HG02943 (cell line): Measurements from ENCODE around the gene RGS10.
A peak's percentile ranks its signal among the peaks of the same experiment; 100 is the strongest.

Experiments used
- ATAC-seq: cut with Tn5 transposase; IDR thresholded peaks from one replicate; pipeline ENCODE4 v1.9.1; 2021; ENCODE audit warnings: mild to moderate bottlenecking, low read depth, moderate library complexity; ENCODE audit not compliant: unreplicated experiment

The RGS10 gene

DNA sequence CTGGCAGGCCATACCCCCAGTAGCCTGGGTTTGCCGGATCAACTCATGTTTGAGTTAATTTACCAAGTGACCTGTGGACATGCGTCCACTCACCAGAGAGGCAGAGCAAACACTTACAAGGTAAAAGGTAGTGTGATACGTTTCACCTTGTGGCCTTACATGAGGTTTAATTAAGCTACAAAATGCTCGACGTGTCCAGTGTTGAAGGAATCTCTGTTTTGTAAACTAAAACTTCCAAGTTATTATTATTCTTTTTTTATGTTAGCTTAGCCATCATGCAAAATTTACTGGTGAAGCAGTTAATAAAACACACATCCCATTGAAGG, 42.9 kb downstream of the RGS10 start:
- no peak for ATAC-seq

DNA sequence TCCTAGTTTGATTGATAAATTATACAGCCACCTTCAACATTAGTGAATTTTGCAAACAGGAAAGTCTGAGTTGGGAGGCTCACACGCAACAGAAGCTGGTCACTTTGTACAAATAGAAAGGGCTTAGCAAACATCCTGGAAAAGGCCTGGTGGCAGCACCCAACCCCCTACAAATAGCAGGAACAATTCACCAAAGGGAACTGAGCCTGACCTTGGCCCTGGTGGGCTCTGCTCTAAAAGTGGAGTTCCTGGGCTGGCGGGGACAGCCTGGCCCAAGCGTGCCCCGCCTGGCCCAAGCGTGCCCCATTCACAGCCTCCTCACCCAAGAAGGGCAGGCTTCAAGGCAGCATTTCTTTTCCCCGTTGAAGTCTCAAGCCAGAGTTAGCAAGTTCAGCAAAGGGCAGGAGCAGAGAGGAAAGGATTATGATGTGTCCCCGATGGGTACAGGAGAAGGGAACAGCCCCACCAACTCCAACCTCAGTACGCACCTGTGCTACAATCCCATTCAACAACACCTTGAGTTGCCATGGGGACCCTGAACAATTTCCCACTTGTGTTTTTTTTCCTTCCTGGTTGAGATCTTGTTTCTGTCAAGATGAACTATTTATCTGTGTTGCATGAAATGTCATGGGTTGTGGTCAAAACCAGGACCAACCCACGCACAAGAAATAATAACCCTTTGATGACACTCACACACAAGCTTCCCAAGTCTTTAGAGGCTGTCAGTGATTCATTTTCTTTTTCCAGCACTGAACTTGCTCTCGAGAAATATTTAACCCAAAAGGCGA, 43.4 kb downstream of the RGS10 start:
- ATAC-seq: no peak

- no peak for ATAC-seq
Observed at GRCh38 chr10:119497243-119497642, 45.3 kb downstream of the RGS10 start.

DNA sequence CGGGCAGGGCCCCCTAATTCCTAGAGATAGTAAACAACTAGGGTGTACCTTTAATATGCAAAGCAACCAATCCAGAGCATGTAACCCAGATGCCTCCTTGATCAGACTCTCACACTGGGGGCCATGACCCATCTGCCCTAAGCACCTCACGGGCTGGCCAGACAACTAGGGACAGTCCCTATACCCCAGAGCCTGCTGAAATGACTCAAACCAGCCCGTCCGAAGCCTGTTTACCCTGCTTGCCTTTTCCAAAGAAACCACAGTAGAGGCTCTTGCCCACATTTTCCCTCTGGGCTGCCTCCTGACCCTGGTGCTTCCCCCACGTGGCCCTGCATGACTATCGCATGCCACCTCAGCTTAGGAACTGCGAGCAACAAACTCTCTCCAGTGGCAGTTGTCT, 46.2 kb downstream of the RGS10 start:
- no peak for ATAC-seq

DNA sequence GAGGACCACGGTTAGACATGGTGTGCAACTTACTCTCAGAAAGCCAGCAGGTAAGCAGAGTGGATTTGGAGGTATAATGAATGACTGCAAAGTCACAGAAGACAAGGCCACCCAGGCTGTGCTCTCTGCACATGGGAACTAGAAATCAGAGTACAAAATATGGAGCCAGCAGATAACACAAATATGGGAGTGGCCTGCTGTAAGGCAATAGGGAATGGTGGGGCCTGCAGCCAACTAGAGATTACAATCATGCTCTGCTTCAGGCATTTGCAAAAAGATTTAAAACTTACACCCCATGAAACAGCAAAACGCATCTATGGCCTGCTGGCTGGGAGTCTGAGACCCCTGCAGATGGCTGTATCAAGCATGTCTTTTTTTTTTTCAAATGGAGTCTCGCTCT, 47.0 kb downstream of the RGS10 start:
- no peak for ATAC-seq

GRCh38 chr10:119495021-119495505, 47.5 kb downstream of the RGS10 start:
- no peak for ATAC-seq

DNA sequence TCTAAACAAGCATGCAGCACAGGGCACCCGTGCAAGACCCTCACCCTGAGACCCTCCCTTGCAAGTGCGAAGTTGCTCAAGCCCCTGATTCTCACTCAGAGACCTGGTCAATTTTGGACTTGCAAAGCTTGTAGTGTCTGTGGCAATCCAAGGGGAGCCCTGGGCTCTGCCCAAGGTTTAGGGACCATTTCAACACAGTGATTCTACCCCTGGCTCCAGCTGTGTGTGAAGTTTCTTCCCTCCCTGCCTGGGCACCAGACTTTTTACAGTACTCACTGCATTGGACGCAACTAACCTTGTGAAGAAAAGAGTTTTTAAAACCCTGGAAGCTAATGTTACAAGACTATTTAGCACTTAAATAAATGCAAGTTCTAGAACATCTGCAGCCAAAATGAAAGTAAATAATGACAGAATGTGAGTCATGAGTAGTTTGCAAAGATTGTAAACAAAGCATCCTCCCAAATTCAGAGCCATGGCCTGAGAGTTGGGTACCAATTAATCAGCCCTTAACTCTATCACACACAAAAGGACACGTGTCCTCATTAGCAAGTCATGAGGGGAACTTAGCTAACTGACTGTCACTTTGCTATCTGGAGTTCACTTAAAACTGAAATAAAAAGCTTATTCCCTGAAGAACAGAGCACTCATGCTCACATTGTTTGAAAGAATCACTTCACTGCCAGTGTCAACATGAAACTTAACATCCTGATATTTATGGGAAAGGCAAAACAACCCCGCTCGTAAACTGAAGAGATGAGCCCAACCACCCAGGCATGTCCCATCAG, 48.1 kb downstream of the RGS10 start:
- no peak for ATAC-seq

GRCh38 chr10:119493155-119493554, 49.4 kb downstream of the RGS10 start:
- ATAC-seq: no peak

- ATAC-seq: no peak
Observed at GRCh38 chr10:119491966-119492757, 50.4 kb downstream of the RGS10 start.

DNA sequence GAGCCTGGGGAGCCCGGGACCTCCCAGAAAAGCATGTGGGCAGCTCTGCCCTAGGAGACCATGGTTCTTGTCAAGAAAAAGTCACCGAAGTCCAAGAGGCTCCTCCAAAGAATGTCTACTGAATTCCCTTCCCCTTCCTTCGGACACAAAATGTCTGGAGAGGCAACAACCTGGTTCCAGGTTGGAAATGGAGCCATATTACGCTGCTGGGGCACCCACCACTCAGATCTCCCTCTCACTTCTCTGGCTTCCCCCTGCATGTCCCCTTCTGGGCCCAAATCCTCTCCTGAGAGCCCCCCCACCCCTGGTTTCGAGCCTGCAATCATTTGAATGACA, 52.6 kb downstream of the RGS10 start:
- no peak for ATAC-seq

GRCh38 chr10:119488675-119489074, 53.8 kb downstream of the RGS10 start:
- no peak for ATAC-seq

DNA sequence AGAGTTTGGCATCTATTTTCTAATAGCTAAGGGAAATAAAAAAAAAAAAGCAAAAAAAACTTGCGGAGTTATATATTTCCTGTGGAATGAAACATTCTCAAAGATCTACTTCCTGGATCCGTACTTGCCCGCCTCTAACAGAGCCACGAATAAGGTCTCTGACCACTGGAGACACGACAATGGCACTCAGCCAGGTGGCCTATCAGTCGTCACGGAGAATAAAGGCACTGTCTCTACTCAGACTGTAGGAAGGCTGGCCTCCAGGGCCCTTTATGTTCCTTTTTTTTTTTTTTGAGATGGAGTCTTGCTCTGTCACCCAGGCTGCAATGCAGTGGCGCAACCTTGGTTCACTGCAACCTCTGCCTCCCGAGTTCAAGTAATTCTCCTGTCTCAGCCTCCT, 58.7 kb downstream of the RGS10 start:
- no peak for ATAC-seq

DNA sequence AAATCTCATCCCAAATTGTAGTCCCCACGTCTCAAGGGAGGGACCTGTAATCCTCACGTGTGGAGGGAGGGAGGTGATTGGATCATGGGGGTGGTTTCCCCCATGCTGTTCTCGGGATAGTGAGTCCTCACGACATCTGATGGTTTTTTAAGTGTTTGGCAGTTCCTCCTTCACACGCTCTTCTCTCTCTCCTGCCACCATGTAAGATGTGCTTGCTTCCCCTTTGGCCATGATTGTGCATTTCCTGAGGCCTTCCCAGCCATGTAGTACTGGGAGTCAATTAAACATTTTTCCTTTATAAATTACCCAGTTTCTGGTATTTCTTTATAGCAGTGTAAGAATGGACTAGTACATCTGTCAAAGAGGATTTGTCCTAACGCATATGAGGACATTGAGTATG, 59.5 kb downstream of the RGS10 start:
- ATAC-seq: no peak

GRCh38 chr10:119481781-119482426, 60.6 kb downstream of the RGS10 start:
- ATAC-seq: no peak

- no peak for ATAC-seq
Observed at GRCh38 chr10:119480667-119481066, 61.9 kb downstream of the RGS10 start.

DNA sequence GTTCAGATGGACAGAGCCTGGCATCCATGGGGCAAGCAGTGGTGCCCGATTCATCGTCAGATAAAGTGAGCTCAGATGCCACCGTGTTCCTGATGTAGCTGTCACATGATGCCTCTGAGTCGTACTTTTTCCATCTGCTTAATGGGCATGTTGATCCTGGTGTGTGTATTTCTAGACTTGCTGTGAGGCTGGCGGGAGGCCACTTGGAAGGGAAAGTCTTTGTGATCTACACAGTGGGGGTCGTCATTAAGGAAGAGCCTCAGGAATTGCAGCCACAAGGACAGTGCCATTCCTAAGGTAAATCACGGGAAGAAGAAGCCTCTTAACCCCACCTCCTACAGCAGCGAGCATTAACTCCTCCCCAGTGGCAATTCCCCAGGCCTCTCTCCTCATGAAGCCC, 63.0 kb downstream of the RGS10 start:
- no peak for ATAC-seq

DNA sequence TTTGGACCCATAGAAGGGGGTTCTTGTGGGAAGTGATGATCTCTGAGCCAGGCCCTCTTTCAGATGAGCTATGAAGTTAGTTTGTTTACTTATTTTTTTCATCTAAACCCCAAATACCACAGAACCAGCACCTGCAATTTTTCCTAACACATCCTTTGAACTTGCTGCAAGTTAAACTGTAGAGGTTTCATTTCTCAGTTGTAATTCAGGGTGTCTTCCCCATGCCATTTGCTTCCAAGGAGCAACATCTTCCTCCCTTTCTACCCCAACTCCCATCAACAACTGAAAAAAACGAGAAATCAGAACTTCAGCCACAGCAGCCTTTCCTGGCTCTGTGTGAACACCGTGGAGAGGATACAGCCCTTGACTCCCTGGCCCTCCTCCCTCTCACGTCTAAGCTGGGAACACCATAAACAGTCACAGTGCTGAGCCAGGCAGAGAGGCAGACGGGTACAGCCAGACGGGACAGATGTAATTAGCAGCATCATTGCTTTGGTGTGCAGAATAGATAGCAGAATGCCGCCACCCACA, 63.6 kb downstream of the RGS10 start:
- no peak for ATAC-seq

- ATAC-seq: peak; percentile 75
Observed at GRCh38 chr10:119478111-119478802, 64.3 kb downstream of the RGS10 start.

GRCh38 chr10:119477444-119477843, 65.1 kb downstream of the RGS10 start:
- no peak for ATAC-seq

GRCh38 chr10:119474606-119475005, 67.9 kb downstream of the RGS10 start:
- ATAC-seq: no peak
